ENCODE measurements around the gene SMCHD1.
"Not testable (repeated sequence)": the region's sequence is repeated elsewhere in the genome, so short reads cannot be mapped to it uniquely, and the experiment has no call there.

Gene SMCHD1

GRCh38 chr18:2723207-2723606 lies 67.7 kb downstream of the SMCHD1 start:
- DNase-seq: no peak

- no peak for DNase-seq
Measured at GRCh38 chr18:2729757-2730156, 74.2 kb downstream of the SMCHD1 start.

- DNase-seq: no peak
Measured at GRCh38 chr18:2736823-2737222, 81.3 kb downstream of the SMCHD1 start.

- not testable (repeated sequence) for DNase-seq
Measured at GRCh38 chr18:2740082-2740481, 84.6 kb downstream of the SMCHD1 start.

GRCh38 chr18:2746274-2746673 lies 90.7 kb downstream of the SMCHD1 start:
- DNase-seq: no peak

GRCh38 chr18:2758309-2758708 lies 102.8 kb downstream of the SMCHD1 start:
- no peak for DNase-seq

- no peak for DNase-seq
Measured at GRCh38 chr18:2774669-2775068, 119.1 kb downstream of the SMCHD1 start.

GRCh38 chr18:2776601-2777000 lies 121.1 kb downstream of the SMCHD1 start:
- no peak for DNase-seq

GRCh38 chr18:2777241-2777640 lies 121.7 kb downstream of the SMCHD1 start:
- no peak for DNase-seq

GRCh38 chr18:2780750-2781149 lies 125.2 kb downstream of the SMCHD1 start:
- no peak for DNase-seq

GRCh38 chr18:2787225-2787624 lies 131.7 kb downstream of the SMCHD1 start:
- DNase-seq: no peak

GRCh38 chr18:2792395-2792794 lies 136.9 kb downstream of the SMCHD1 start:
- DNase-seq: no peak

GRCh38 chr18:2794159-2794558 lies 138.6 kb downstream of the SMCHD1 start:
- DNase-seq: no peak

- DNase-seq: no peak
Measured at GRCh38 chr18:2797951-2798350, 142.4 kb downstream of the SMCHD1 start.

GRCh38 chr18:2799369-2799768 lies 143.8 kb downstream of the SMCHD1 start:
- DNase-seq: no peak

GRCh38 chr18:2805970-2806943 lies 150.7 kb downstream of the SMCHD1 start:
- no peak for DNase-seq

GRCh38 chr18:2808640-2809039 lies 153.1 kb downstream of the SMCHD1 start:
- not testable (repeated sequence) for DNase-seq

- DNase-seq: not testable (repeated sequence)
Measured at GRCh38 chr18:2809666-2810183, 154.2 kb downstream of the SMCHD1 start.

GRCh38 chr18:2811416-2811815 lies 155.9 kb downstream of the SMCHD1 start:
- DNase-seq: no peak

GRCh38 chr18:2814928-2815327 lies 159.4 kb downstream of the SMCHD1 start:
- DNase-seq: no peak

- no peak for DNase-seq
Measured at GRCh38 chr18:2818281-2818680, 162.8 kb downstream of the SMCHD1 start.

GRCh38 chr18:2821695-2822094 lies 166.2 kb downstream of the SMCHD1 start:
- no peak for DNase-seq

GRCh38 chr18:2822213-2822921 lies 166.8 kb downstream of the SMCHD1 start:
- DNase-seq: no peak

GRCh38 chr18:2823202-2823601 lies 167.7 kb downstream of the SMCHD1 start:
- DNase-seq: no peak
